K562 (cell line): ENCODE measurements around the gene RITA1. TPM values are rescaled to one million over a fixed set of nuclear protein-coding genes. Genes with fewer than 3 reads are reported as not detected.

ENCODE experiments used
- CAMTA2 ChIP-seq: fragments of 250-450 bp; sonication (Bioruptor Pico); conservative IDR thresholded peaks from 2 replicates; pipeline ENCODE4 v1.5.1; 2022
- CEBPB ChIP-seq: fragments of 450-650 bp; IDR thresholded peaks from 2 replicates; pipeline ENCODE4 v1.6.1; 2016; ENCODE audit warnings: missing genetic modification characterization, missing compliant biosample characterization
- CREM ChIP-seq: IDR thresholded peaks from 2 replicates; pipeline ENCODE4 v1.6.1; 2014; ENCODE audit warnings: antibody characterized with exemption, low read depth
- EHMT2 ChIP-seq: fragments of 450-650 bp; IDR thresholded peaks from 2 replicates; pipeline ENCODE4 v1.6.1; 2018; ENCODE audit warnings: antibody characterized with exemption
- ERF ChIP-seq: fragments of 450-650 bp; formaldehyde crosslinking; IDR thresholded peaks from 2 replicates; pipeline ENCODE4 v1.4.0; 2020; ENCODE audit warnings: mild to moderate bottlenecking, mixed read lengths
- FOXM1 ChIP-seq, 2 experiments: fragments of 450-650 bp in 1 of 2; sonication (generic) in 1 of 2; formaldehyde crosslinking in 1 of 2; IDR thresholded peaks; 2 replicates each; pipeline versions ENCODE4 v1.6.1 to v1.9.0; 2017 to 2022; ENCODE audit warnings: low read depth in 2 of 2, mild to moderate bottlenecking in 2 of 2, missing genetic modification reagents in 1 of 2, moderate library complexity in 1 of 2
- GATAD2B ChIP-seq: fragments of 450-650 bp; IDR thresholded peaks from 2 replicates; pipeline ENCODE4 v1.6.1; 2017; ENCODE audit warnings: mild to moderate bottlenecking, borderline replicate concordance
- HDAC3 ChIP-seq: fragments of 450-650 bp; IDR thresholded peaks from 2 replicates; pipeline ENCODE4 v1.6.1; 2018; ENCODE audit warnings: borderline replicate concordance, mild to moderate bottlenecking, moderate library complexity; ENCODE audit not compliant: partially characterized antibody
- MAFG ChIP-seq: fragments of 450-650 bp; conservative IDR thresholded peaks from 2 replicates; pipeline ENCODE4 v1.6.1; 2016; ENCODE audit warnings: missing genetic modification characterization, missing compliant biosample characterization
- MTA1 ChIP-seq: fragments of 450-650 bp; IDR thresholded peaks from 2 replicates; pipeline ENCODE4 v1.6.1; 2017; ENCODE audit warnings: borderline replicate concordance
- MTA3 ChIP-seq: fragments of 450-650 bp; formaldehyde crosslinking; IDR thresholded peaks from 2 replicates; pipeline ENCODE4 v1.6.1; 2017; ENCODE audit warnings: mild to moderate bottlenecking, borderline replicate concordance
- MYNN ChIP-seq, 2 experiments: sonication (generic); formaldehyde crosslinking in 1 of 2; IDR thresholded peaks; 2 replicates each; pipeline versions ENCODE4 v1.5.0 to v1.6.1; 2016 to 2020; ENCODE audit warnings: antibody characterized with exemption in 1 of 2, missing genetic modification reagents in 1 of 2
- NRF1 ChIP-seq, 2 experiments: fragments of 450-650 bp; IDR thresholded peaks in 1 of 2; conservative IDR thresholded peaks in 1 of 2; 2 replicates each; pipeline ENCODE4 v1.6.1; 2014; ENCODE audit warnings: mild to moderate bottlenecking in 2 of 2
- POLR2A ChIP-seq: fragments of 450-650 bp; conservative IDR thresholded peaks from 2 replicates; pipeline ENCODE4 v1.6.1; 2016
- SMAD1 ChIP-seq: fragments of 150-350 bp; IDR thresholded peaks from 2 replicates; pipeline ENCODE4 v1.6.1; 2014; ENCODE audit warnings: low read length, low read depth; ENCODE audit not compliant: partially characterized antibody
- YBX1 ChIP-seq: fragments of 450-650 bp; IDR thresholded peaks from 2 replicates; pipeline ENCODE4 v1.7.1; 2016; ENCODE audit warnings: mild to moderate bottlenecking
- ZC3H4 ChIP-seq: sonication (generic); formaldehyde crosslinking; IDR thresholded peaks from 2 replicates; pipeline ENCODE4 v1.9.0; 2021; ENCODE audit warnings: missing genetic modification reagents, borderline replicate concordance
- ZNF12 ChIP-seq: sonication (generic); formaldehyde crosslinking; IDR thresholded peaks from 2 replicates; pipeline ENCODE4 v1.4.0; 2020; ENCODE audit warnings: mild to moderate bottlenecking, missing genetic modification reagents
- ZNF764 ChIP-seq: fragments of 250-450 bp; sonication (Bioruptor Pico); IDR thresholded peaks from 2 replicates; pipeline ENCODE4 v1.4.0; 2020; ENCODE audit warnings: low read depth, mild to moderate bottlenecking, moderate library complexity
- polyA plus RNA-seq, 8 experiments: library from polyadenylated mRNA; depleted of rRNA in 4 of 8; stranded (reverse) in 5 of 8; unstranded in 3 of 8; fragments of >200 nt; fragmentation: Nextera tagmentation in 2 of 8; fragmentation: Illumina TruSeq in 1 of 8; extraction: Ambion mirVana in 2 of 8; extraction: Trizol in 1 of 8; gene quantifications; 2 replicates each; pipeline versions ENCODE4 v1.2.1 to v1.2.3, GENCODE V29; 2011 to 2014; ENCODE audit warnings: inconsistent platforms in 1 of 8, missing spikeins in 1 of 8
- total RNA-seq, 7 experiments: library from RNA; depleted of rRNA in 6 of 7; stranded (reverse); fragments of >200 nt in 6 of 7; fragmentation: Illumina TruSeq in 2 of 7; extraction: Trizol in 2 of 7; gene quantifications; 2 replicates each; pipeline versions ENCODE4 v1.2.1 to v1.2.3, GENCODE V29; 2011 to 2021; ENCODE audit warnings: low replicate concordance in 1 of 7
- TF ChIP-seq, protein P1 (sequence below): fragments of 450-650 bp; conservative IDR thresholded peaks from 2 replicates; pipeline ENCODE4 v1.6.1; 2016; ENCODE audit warnings: missing genetic modification characterization, low read depth, mild to moderate bottlenecking, missing compliant biosample characterization, moderate library complexity
- TF ChIP-seq, protein P2 (sequence below): fragments of 450-650 bp; formaldehyde crosslinking; IDR thresholded peaks from 2 replicates; pipeline ENCODE4 v1.4.0; 2020; ENCODE audit warnings: mild to moderate bottlenecking, moderate library complexity
- TF ChIP-seq, protein P3 (sequence below): fragments of 250-450 bp; sonication (Bioruptor Pico); IDR thresholded peaks from 2 replicates; pipeline ENCODE4 v1.4.0; 2020; ENCODE audit warnings: mild to moderate bottlenecking, moderate library complexity

RITA1 gene
- total and polyA plus RNA-seq, 9 of the 15 experiments (the other 6 are each of a cell fraction or from before 2014, with no cell fraction given), result 2.8 to 40.4 (median 18.0) TPM

DNA sequence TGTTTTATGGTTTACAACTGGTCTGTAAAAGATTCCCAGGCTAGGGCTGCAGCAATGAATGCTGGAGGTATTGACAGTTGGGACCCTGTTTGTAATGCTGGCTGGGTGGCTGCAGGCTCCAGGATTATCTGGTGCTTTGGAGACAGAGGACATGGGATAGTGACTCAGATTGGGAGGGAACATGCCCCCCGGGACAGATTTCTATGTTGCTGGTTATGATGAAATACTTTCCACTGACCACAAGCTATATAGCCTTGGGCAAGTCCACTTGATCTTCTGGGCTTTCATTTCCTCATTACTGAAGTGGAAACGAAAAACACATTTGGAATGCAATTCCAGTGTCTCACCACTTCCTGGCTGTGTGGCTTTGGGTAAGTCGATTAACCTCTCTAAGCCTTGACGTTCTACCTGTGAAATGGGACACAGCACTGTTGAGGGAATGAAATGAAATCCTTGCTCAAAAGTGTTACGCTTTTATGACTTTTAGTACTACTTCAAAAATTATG is 29.4 kb downstream of the RITA1 start (continued):
- TF ChIP-seq, protein P1, sequence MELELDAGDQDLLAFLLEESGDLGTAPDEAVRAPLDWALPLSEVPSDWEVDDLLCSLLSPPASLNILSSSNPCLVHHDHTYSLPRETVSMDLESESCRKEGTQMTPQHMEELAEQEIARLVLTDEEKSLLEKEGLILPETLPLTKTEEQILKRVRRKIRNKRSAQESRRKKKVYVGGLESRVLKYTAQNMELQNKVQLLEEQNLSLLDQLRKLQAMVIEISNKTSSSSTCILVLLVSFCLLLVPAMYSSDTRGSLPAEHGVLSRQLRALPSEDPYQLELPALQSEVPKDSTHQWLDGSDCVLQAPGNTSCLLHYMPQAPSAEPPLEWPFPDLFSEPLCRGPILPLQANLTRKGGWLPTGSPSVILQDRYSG (tag), result no peak
- TF ChIP-seq MTA3, result no peak
- TF ChIP-seq FOXM1 (IDR thresholded peaks at IDR 0.05; ENCODE audit: low read depth), result no peak
- TF ChIP-seq FOXM1 (CRISPR knock-in tag; IDR thresholded peaks at IDR 0.05; ENCODE audit: low read depth), result no peak
- TF ChIP-seq CREM, result no peak
- peak; percentile 92 for TF ChIP-seq CEBPB (tag)
- TF ChIP-seq, protein P2, sequence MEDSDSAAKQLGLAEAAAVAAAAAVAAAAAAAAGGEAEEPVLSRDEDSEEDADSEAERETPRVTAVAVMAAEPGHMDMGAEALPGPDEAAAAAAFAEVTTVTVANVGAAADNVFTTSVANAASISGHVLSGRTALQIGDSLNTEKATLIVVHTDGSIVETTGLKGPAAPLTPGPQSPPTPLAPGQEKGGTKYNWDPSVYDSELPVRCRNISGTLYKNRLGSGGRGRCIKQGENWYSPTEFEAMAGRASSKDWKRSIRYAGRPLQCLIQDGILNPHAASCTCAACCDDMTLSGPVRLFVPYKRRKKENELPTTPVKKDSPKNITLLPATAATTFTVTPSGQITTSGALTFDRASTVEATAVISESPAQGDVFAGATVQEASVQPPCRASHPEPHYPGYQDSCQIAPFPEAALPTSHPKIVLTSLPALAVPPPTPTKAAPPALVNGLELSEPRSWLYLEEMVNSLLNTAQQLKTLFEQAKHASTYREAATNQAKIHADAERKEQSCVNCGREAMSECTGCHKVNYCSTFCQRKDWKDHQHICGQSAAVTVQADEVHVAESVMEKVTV (CRISPR knock-in tag), result no peak
- TF ChIP-seq ZNF12 (CRISPR knock-in tag), result no peak
- TF ChIP-seq MTA1, result no peak; the same call in 1 of the 2 replicates
- no peak for TF ChIP-seq ZNF764 (CRISPR knock-in tag)
- no peak for TF ChIP-seq GATAD2B
- no peak for TF ChIP-seq SMAD1
- no peak for TF ChIP-seq YBX1
- no peak for TF ChIP-seq MYNN (IDR thresholded peaks at IDR 0.05)
- TF ChIP-seq MYNN (CRISPR knock-in tag; IDR thresholded peaks at IDR 0.05), result no peak
- no peak for TF ChIP-seq EHMT2
- TF ChIP-seq MAFG, result no peak
- no peak for TF ChIP-seq ERF (CRISPR knock-in tag)
- TF ChIP-seq, protein P3, sequence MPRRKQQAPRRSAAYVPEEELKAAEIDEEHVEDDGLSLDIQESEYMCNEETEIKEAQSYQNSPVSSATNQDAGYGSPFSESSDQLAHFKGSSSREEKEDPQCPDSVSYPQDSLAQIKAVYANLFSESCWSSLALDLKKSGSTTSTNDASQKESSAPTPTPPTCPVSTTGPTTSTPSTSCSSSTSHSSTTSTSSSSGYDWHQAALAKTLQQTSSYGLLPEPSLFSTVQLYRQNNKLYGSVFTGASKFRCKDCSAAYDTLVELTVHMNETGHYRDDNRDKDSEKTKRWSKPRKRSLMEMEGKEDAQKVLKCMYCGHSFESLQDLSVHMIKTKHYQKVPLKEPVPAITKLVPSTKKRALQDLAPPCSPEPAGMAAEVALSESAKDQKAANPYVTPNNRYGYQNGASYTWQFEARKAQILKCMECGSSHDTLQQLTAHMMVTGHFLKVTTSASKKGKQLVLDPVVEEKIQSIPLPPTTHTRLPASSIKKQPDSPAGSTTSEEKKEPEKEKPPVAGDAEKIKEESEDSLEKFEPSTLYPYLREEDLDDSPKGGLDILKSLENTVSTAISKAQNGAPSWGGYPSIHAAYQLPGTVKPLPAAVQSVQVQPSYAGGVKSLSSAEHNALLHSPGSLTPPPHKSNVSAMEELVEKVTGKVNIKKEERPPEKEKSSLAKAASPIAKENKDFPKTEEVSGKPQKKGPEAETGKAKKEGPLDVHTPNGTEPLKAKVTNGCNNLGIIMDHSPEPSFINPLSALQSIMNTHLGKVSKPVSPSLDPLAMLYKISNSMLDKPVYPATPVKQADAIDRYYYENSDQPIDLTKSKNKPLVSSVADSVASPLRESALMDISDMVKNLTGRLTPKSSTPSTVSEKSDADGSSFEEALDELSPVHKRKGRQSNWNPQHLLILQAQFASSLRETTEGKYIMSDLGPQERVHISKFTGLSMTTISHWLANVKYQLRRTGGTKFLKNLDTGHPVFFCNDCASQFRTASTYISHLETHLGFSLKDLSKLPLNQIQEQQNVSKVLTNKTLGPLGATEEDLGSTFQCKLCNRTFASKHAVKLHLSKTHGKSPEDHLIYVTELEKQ (CRISPR knock-in tag), result no peak
- no peak for TF ChIP-seq HDAC3
- TF ChIP-seq ZC3H4 (CRISPR knock-in tag), result no peak
- TF ChIP-seq NRF1 (conservative IDR thresholded peaks at IDR 0.05 in 1 of 2, IDR thresholded peaks at IDR 0.05 in 1 of 2), result peak; percentile 29 to 47; a peak in 3 of 4 replicates
- no peak for TF ChIP-seq CAMTA2 (CRISPR knock-in tag)
- TF ChIP-seq POLR2A, result no peak
